ENCODE measurements around the gene CCT4. TPM values are rescaled to one million over a fixed set of nuclear protein-coding genes. Genes with fewer than 3 reads are reported as not detected.

CCT4 gene
- total RNA-seq, 1 experiment from 2014 or later: 316 TPM

DNA sequence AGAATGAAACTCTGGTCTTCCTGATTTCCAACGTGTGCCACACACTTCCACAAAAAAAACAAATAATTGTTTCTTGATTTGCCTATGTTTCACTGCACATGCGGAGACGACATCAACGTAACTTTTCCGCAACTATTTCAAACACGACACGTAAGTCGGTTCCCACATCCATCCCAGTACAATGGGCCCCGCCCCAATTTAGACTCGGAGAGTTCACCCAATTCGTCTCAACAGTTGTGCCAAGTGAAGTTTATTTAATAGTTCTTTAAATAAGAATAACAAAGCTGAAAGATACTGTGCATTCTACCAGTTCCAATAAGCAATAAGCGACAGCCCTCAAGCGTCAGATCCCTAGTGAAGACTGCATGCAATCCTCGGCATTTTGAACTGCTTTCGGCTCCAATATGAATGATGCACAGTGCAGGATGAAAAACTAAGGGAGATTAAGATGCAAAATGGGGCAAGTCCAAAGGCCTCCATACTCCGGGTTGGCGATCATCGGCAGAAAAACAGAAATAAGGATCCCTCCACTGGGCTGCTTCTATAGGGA lies 664 bp downstream of the CCT4 start:
- Histone ChIP-seq H3K9me3 (ENCODE audit: control insufficient read depth in 1 of 2, insufficient read depth in 1 of 2, low read depth in 1 of 2, low read length in 2 of 2) (no peaks in the 10 kb centered on the region), H3K36me3 (ENCODE audit: control insufficient read depth in 1 of 2, insufficient read depth in 2 of 2, low read length in 2 of 2) (peaks cover 16 to 34% of the 10 kb centered on the region in 2 experiments), H3K4me2 (ENCODE audit: low read length) (peak overlapping the region; percentile 97), H3K79me2 (ENCODE audit: insufficient read depth, low read length) (peaks cover 66% of the 10 kb centered on the region), H3K9ac (ENCODE audit: low read length) (peak overlapping the region; percentile 96), H3K9me2 (ENCODE audit: insufficient read depth) (no peaks in the 10 kb centered on the region), H3K4me1 (ENCODE audit: control insufficient read depth in 1 of 2, insufficient read depth in 2 of 2, low read length in 2 of 2) (peaks cover 0 to 18% of the 10 kb centered on the region in 2 experiments; a peak in 3 of 4 replicates), H2AFZ (ENCODE audit: low read depth, low read length, poor library complexity, severe bottlenecking) (no peak overlapping the region), H3K27me3 (ENCODE audit: insufficient read depth, low read length) (no peaks in the 10 kb centered on the region), H3K4me3 (replicated peaks in 1 of 2; ENCODE audit: low read depth in 1 of 2, low read length in 2 of 2) (peak overlapping the region; percentile 95 to 100), H4K20me1 (ENCODE audit: insufficient read depth) (peaks cover 16% of the 10 kb centered on the region; the same call in 1 of the 2 replicates), H3K27ac (ENCODE audit: low read depth, low read length) (peak overlapping the region; percentile 93)
- ChIA-PET RAD21 (ENCODE audit: low non-redundant PET in 1 of 2, low total read pairs in 2 of 2, uncharacterized antibody in 2 of 2, unreplicated experiment in 2 of 2) (no interaction called here), POLR2A (interaction anchor here (1.0 kb wide), 1 partner anchor 34 kb away, joined by 3 read pairs; the partner anchor contains the start of gene FAM161A), CTCF (no interaction called here)
- TF ChIP-seq SIN3A (IDR thresholded peaks at IDR 0.05; ENCODE audit: low read depth) (no peak), EGR1 (IDR thresholded peaks at IDR 0.05; ENCODE audit: low read depth) (no peak), ELF1 (IDR thresholded peaks at IDR 0.05; ENCODE audit: borderline replicate concordance, low read depth) (no peak), SRF (IDR thresholded peaks at IDR 0.05; ENCODE audit: low read depth) (no peak), POLR2AphosphoS5 (IDR thresholded peaks at IDR 0.05; ENCODE audit: low read depth, low read length) (no peak), EZH2phosphoT487 (IDR thresholded peaks at IDR 0.05; ENCODE audit: borderline replicate concordance) (no peak), FOSL1 (IDR thresholded peaks at IDR 0.05; ENCODE audit: low read depth) (no peak), JUND (IDR thresholded peaks at IDR 0.05) (no peak), EZH2 (IDR thresholded peaks at IDR 0.05) (no peak), RAD21 (IDR thresholded peaks at IDR 0.05; ENCODE audit: low read depth) (no peak), ZNF274 (IDR thresholded peaks at IDR 0.05; ENCODE audit: low read depth, low read length) (no peak), SP1 (IDR thresholded peaks at IDR 0.05; ENCODE audit: low read depth) (no peak), TCF7L2 (IDR thresholded peaks at IDR 0.05; ENCODE audit: borderline replicate concordance, extremely low read depth, insufficient read depth, insufficient read length) (no peak)
- TF ChIP-seq, protein P1, sequence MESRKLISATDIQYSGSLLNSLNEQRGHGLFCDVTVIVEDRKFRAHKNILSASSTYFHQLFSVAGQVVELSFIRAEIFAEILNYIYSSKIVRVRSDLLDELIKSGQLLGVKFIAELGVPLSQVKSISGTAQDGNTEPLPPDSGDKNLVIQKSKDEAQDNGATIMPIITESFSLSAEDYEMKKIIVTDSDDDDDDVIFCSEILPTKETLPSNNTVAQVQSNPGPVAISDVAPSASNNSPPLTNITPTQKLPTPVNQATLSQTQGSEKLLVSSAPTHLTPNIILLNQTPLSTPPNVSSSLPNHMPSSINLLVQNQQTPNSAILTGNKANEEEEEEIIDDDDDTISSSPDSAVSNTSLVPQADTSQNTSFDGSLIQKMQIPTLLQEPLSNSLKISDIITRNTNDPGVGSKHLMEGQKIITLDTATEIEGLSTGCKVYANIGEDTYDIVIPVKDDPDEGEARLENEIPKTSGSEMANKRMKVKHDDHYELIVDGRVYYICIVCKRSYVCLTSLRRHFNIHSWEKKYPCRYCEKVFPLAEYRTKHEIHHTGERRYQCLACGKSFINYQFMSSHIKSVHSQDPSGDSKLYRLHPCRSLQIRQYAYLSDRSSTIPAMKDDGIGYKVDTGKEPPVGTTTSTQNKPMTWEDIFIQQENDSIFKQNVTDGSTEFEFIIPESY (IDR thresholded peaks at IDR 0.05; ENCODE audit: extremely low read depth, insufficient replicate concordance, low read length): no peak
- TF ChIP-seq, protein P2, sequence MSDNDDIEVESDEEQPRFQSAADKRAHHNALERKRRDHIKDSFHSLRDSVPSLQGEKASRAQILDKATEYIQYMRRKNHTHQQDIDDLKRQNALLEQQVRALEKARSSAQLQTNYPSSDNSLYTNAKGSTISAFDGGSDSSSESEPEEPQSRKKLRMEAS (IDR thresholded peaks at IDR 0.05): no peak
- TF ChIP-seq, protein P3, sequence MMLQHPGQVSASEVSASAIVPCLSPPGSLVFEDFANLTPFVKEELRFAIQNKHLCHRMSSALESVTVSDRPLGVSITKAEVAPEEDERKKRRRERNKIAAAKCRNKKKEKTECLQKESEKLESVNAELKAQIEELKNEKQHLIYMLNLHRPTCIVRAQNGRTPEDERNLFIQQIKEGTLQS (IDR thresholded peaks at IDR 0.05): no peak
- TF ChIP-seq, protein P4, sequence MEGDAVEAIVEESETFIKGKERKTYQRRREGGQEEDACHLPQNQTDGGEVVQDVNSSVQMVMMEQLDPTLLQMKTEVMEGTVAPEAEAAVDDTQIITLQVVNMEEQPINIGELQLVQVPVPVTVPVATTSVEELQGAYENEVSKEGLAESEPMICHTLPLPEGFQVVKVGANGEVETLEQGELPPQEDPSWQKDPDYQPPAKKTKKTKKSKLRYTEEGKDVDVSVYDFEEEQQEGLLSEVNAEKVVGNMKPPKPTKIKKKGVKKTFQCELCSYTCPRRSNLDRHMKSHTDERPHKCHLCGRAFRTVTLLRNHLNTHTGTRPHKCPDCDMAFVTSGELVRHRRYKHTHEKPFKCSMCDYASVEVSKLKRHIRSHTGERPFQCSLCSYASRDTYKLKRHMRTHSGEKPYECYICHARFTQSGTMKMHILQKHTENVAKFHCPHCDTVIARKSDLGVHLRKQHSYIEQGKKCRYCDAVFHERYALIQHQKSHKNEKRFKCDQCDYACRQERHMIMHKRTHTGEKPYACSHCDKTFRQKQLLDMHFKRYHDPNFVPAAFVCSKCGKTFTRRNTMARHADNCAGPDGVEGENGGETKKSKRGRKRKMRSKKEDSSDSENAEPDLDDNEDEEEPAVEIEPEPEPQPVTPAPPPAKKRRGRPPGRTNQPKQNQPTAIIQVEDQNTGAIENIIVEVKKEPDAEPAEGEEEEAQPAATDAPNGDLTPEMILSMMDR (IDR thresholded peaks at IDR 0.05 in 2 of 3, conservative IDR thresholded peaks at IDR 0.05 in 1 of 3; ENCODE audit: borderline replicate concordance in 1 of 3, insufficient read depth in 1 of 3, low read depth in 2 of 3, low read length in 2 of 3): no peak
- no TSS peak for BruUV-seq (replicated peaks)
- ATAC-seq (no peak), DNase-seq (ENCODE audit: low read depth, low spot score) (no peak)
- intact Hi-C loops (cut with micrococcal nuclease): no loop called here
